Dedifferentiated amniotic fluid mesenchymal stem cell (primary cell): ENCODE results near the gene TTC21A.

Experiments used
- DNase-seq: peaks from one replicate; pipeline ENCODE4 v3.0.0-alpha.2; 2016; ENCODE audit errors: extremely low spot score

TTC21A gene

DNA sequence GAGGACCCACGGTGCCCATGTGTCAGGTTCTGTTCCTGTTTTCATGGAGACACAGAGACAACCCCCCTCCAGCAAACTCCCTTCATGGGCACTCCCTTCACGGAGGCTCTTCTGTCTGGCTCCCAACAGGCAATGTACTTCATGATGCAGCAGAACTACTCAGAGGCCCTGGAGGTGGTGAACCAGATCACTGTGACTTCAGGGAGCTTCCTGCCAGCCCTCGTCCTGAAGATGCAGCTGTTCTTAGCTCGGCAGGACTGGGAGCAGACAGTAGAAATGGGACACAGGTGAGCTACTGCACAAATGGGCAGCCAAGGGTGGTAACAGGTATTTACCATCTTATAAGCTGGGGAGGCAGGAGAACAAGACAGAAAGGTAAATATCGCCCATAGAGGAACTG lies 7.0 kb downstream of the TTC21A start:
- DNase-seq = no peak

DNA sequence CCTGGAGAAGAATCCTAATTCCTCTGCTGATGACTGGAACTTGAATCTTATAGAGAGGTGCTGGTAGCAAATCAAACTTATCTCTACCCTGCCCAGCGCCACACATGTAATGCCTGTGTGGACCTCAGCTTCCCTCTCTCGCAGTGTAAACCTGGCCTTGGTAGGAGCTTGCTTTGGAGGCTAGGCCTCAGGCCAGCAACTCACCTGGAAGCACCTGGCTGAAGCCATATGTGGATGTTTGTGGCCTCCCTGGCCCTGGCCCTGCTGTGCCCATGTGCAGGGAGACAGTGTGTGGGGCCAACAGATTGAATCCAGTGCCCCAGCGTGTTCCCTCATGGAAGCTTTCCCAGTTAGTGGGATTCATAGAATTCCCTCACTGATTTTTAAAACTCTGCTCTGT lies 8.4 kb downstream of the TTC21A start:
- no peak for DNase-seq

DNA sequence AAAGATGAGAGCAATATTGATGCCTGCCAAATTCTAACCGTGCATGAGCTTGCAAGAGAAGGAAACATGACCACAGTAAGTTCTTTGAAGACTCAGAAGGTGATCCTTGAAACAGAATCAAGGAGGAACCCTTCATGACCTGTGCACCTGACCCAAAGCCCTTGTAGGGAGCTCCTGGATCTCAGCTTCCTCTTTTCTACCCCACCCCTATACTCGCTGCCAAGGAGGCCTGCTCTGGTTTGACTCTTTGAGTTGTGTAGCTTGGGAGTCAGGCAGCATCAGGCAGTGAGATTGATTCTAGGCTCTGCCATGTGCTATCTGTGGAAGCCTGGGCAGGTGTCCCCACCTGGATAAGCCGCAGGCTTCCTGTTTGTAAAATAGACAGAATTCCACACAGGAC lies 10.6 kb downstream of the TTC21A start:
- DNase-seq = no peak

DNA sequence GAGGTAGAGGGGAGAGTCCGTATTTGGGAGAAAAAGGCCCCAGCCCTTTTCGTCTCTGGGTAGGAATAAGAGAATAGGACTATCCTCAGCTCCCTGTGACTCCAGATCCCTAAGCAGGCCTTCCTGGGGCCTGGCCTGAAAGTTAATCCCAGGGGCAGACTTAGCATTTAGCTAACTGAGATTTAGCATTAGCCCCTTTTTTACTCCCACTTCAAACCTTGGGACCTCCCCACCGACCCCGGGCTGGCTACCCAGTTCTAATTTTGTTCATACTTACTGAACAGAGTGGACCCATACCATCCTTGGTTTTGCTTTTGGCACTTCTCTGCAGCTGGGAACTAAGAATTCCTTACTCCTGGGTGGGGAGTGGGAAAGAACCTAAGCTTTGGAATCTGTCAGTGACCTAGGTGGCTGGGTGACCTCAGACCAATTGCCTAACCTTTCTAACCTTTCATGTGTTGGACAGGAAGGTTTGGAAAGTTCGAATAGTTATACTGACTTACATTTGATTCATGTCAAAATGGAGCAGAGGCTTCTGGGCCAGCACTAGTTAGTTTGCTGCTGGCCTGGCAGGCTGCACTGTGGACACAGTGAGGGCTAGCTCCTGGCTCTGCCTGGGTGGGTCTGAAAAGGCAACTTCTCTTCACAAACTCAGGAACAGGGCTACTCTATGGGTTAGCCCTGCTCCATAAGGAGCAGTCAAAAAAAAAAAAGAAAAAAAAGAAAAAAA lies 11.6 kb downstream of the TTC21A start:
- DNase-seq = no peak

DNA sequence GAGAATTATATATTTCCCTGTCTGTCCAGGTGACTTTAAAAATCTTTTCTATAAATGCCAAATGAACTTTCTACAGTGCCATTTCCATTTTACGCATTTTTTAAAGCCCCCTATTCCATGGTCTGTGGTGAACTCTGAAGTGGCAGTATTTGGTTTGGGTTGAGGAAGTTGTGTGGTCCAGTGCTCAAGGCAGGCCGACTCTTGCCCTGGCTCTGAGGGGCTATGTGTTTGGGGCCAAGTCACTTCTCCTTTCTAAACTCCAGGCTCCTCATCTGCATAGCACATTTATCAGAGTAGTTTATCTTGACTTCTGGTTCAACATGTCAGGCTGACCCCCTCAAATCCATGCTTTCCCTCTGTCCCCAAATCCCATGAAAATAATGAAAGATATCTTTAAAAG lies 14.1 kb downstream of the TTC21A start:
- DNase-seq = no peak

DNA sequence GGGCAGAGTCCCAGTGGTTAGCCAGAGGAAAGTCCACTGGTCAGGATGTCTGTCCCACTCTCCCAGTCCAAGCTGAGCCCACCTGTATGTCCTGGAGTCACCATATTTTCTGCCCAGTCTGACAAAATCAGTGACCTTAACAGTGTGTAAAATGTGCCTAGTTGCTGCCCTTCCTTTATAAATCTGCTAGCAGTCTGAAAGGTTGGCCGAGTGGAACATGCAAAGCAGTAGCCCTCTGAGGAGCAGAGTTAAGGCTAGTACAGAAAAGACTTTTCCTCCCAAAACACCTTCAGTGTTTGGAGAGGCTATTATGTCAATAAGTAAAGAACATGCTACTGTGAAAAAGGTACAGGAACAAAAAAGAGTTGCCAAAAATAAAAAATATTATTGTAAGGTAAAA lies 15.3 kb downstream of the TTC21A start:
- no peak for DNase-seq

DNA sequence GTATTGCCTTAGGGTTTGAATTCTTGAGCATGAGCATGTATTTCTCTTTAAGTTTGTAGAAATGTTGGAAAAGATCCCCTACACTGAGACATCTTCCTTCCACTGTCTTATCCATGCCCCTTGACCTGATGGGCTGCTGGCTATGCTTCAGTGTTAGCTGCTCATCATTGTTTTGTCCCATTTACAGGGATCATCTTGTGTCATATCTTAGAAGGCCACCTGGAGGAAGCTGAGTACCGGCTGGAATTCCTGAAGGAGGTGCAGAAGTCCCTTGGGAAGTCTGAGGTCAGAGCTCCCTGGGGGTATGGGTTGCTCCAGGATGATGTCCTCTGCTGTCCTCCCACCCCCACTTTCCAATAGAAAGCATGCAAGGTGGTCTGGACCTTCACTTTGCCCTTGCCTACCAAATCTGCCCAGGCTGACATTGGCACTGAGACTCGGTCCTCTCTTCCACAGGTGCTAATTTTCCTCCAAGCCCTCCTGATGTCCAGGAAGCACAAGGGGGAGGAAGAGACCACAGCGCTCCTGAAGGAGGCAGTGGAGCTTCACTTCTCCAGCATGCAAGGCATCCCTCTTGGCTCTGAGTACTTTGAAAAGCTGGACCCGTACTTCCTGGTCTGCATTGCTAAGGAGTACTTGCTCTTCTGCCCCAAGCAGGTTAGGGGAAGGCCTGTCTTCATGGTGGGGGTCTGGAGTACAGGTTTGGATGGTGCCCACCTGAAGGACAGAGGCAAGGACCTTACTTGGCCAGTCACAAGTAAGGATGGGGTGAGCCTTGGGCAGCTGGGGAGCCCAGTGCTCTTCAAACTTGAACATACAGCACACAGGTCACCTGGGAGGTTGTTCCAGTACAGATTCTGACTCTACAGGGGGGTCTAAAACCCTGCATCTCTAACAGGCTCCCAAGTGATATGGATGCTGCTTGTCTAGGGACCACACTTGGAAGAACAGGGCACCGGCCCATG lies 17.7 kb downstream of the TTC21A start:
- no peak for DNase-seq

DNA sequence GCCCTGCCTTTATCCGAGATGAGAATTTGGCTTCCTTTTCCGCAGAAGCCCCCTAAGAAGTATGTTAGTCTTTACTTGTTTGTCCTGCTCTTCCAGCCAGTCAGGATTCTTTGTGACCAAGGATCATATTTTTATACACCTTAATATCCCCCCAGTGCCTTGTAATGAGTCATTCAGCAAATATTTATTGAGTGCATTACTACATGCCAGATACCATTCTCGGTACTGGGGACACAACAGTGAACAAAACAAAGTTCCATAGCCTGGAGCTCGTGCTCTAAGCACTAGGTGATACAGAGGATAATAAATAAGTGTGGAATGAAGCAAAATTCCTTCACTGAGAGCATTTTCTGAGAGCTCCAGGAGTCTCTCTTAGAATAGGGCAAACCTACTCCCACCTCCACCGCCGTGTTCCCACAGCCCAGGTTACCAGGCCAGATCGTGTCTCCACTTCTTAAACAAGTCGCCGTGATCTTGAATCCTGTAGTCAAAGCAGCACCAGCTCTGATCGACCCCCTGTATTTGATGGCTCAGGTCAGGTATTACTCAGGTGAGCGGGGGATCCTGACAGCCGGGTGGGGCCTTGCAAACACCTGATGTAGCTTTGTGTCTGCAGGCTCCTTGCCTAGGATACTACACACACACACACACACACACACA lies 18.5 kb downstream of the TTC21A start:
- DNase-seq = no peak

DNA sequence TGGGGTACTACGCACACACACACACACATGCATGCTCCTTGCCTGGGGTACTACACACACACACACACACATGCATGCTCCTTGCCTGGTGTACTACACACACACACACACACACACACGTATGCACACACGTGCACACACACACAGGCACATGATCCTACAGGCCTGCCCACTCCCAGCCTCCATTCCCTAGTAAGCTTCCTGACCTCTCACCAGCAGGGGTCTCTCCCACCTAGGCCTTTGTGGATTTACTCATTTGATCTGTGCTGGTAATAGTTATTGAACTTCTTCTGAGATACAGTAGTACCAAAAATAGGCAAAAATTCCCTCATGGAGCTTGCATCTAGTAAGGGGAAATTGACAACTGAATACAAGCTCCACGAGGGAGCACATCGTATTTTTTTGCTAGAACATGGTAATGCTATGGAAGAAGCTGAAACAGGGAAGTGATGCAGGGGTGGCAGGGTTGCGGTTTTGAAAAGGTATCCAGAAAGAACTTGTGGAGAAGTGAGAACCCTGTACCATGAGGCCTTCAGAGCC lies 19.1 kb downstream of the TTC21A start:
- no peak for DNase-seq

DNA sequence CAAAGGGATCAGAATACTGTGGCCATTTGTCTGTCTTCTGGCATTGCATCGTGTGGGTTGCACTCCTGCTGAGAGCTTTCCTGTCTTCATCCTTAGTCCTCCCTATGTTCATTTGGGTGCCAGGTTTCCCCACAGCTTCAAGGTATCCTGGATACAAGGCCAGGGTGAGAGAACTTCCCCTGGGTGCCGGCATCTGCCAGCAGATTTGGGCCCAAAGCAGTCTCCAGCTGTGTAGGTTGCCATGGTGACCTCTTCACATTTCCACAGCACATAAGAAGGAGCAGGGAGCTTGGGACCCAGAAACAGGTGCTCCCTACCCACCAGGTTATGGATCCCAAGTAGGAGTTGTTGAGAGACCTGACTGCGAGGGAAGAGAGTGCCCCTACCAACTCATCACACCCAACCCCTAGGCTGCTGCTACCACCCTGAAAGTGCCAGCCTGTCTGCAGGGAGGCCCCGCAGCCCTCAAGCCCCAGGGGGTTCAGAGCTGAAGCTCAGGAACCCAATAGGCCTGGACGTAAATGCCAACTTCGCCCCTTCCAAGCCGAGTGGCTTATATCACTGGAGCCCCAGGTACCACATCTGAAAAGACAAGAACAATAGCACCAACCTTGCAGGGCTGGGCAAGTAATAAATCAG lies 19.9 kb downstream of the TTC21A start:
- DNase-seq = no peak

DNA sequence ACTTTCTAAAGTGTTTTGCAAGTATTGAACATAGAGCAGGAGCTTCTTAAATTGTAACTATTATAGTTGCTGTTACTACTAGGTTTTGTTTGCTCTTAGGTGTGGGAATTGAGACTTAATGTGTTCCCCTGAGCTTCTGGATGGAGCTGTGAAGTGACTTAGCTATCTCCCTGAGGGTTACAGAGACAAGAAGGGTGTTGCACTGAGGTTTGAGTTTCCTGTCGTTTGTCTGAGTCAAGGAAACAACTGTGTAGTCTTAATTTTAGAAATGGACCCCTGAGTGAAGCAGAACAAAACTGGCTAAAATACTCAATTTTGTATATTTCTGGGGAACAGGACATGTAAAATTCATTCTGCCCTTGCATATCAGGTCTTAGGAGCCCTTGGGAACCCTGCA lies 20.4 kb downstream of the TTC21A start:
- no peak for DNase-seq

DNA sequence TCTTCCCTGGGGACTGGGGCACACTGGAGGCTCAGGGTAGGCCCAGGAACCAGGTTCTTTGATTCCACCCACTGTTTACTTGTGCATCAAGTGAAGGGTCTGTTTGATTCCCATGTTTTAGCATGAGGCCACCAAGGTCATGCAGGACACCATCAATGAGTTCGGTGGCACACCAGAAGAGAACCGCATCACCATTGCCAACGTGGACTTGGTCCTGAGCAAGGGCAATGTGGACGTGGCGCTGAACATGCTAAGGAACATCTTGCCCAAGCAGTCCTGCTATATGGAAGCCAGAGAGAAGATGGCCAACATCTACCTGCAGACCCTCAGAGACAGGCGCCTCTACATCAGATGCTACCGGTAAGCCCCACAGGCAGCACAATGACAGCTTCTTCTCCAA lies 21.5 kb downstream of the TTC21A start:
- DNase-seq = no peak

DNA sequence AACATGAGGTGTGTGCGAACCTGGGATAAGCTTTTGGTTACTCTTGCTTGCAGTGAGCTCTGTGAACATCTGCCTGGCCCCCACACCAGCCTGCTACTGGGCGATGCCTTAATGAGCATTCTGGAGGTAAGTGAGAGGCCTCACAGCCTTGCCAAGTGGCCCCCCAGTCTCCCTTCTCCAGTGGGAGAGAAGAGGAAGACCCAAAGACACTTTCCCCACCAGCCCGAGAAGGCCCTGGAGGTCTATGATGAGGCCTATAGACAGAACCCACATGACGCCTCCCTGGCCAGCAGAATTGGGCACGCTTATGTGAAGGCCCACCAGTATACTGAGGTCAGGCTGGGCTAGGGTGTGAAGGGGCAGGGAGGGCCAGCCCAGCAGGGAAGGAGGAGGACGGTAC lies 22.5 kb downstream of the TTC21A start:
- DNase-seq = no peak

DNA sequence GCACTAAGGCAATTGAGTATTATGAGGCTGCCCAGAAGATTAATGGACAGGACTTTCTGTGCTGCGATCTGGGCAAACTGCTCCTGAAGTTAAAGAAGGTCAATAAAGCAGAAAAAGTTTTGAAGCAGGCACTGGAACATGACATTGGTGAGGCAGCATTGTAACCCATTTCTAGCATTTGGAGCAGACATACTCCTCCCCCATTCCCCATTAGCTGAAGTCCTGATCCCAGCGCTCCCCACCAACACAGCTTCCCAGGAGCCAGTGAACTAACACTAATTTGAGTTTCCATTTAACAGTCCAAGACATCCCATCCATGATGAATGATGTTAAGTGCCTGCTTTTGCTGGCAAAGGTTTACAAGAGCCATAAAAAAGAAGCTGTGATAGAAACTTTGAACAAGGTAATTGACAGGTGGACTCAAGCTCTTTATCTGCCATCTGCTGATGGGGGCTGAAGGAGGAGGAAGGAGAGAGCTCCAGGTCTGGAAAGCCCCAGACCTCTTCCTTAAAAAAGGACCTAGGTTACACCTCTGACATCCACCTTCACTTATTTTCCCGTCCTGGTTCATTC lies 23.3 kb downstream of the TTC21A start:
- no peak for DNase-seq

DNA sequence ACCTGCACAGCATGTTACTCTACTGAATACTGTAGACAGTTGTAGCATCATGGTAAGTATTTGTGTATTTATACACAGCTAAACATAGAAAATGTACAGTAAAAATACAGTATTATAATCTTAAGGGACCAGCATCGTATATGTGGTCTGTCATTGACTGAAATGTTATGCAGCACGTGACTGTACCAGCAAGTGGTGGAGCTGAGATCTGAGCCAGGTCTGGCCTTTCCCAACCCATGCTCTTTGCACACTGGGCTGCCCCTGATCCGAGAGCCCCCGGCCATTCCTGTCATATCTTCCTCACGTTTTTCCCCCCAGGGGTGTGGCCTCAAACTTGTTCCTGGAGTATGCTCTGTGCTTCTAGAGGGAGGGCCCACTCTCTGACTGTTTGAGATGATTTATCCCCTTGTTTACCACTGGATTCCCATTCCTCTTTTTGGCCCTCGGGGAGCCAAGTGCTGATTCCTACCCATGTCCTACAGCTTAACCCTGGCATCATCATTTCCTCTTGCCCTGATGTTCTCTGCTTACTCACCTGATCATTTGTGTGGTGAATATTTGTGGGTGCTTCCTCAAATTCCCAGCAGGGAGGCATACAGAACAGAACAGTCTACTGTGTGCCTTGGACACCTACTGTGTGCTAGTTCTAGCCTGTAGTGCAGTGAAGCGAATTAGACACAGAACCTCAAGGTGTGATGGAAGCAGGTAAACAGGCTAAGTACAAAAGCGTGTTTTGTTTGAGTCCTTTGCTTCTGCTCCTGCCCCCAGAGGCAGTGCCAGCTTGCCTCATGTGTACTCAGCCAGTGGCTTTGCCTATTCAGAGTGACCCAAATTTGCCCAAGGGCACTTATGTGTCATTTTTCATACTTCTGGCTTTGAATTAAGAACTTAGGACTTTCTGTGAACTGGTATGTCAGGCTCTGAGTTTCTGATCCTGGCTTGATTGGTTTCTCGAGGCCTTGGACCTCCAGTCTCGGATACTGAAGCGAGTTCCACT lies 24.9 kb downstream of the TTC21A start:
- DNase-seq = no peak

DNA sequence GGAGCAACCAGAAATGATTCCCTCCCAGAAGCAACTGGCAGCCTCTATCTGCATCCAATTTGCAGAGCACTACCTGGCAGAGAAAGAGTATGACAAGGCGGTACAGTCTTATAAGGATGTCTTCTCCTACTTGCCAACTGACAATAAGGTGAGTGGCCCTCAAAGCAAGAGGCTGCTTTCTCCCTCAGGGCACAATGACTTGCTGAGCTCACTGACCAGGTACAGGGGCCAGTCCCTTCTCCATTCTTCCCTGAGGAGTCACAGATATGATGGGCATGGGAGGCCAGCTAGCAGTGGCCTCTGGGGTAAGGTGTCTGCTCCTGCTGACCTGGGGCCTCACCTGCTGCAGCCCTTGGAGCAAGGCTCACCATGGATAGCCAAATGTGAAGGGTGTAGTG lies 25.6 kb downstream of the TTC21A start:
- no peak for DNase-seq

DNA sequence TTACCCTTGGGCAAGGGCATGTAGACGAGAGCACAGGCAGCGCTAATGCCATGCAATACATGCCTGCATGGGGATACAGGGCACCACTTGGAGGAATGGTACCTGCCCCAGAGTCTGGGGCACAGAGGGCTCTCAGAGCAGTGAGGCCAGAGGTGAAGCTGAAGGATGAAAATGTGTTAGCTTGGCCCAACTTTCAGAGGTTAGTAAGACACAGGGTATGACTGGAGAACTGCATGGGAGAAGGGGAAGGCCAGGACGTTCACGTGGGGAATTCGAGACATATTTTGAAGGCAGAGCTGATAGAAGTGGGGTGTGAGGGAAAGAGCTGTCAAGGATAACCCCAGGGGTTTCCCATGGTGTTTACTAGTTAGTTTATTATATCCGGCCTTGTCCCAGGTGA lies 26.3 kb downstream of the TTC21A start:
- no peak for DNase-seq

DNA sequence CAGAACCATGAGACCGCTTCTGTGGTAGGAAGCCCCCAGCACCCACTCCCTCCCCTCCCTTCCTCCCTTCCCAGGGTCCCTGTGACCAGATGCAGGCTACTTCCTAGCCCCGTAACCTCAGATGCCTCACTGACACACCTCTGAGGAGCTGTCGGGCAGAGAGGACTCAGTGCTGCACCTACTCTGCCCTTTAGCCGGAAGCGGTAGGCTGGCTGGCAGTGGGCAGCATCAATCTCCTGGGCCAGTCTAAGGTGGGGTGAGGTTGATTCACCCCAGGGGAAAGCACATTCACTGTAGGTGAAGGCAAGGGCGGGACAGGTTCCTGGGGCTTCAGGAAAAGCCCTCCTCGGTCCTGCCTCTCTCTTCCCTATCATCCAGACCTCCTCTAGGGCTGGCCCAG lies 26.8 kb downstream of the TTC21A start:
- no peak for DNase-seq

DNA sequence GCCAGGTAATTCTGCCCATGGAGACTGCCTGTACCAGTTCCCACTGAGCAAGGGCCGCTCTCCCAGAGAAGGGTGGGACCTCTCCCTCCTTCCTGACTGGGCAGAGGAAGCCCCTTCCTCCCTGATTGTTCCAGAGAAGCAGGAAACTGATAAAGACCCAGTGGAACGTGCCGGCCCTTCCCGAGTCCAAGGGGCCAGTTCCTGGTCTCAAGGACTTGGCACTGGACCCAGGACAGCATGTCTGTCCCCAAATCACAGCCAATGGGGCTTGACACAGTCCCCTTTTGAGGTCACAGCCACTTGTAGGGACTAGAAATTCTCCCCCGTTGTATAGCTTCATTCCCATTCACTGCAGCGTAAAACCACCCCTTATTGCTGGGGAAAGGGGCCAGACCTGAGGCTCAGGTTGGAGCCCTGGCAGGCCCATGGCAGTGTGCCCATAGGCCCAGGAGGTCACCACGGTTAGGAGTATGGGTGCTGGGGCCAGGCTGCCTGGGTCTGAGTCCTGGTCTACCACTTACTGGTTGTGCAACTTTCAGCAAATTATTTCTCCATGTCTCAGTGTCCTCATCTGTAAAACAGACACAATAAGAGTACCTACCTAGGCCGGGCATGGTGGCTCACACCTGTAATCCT lies 27.8 kb downstream of the TTC21A start:
- DNase-seq = no peak
